Measurements from ENCODE around the gene WNT2B.
A peak's percentile ranks its signal among the peaks of the same experiment; 100 is the strongest.
"Not testable (repeated sequence)": the region's sequence is repeated elsewhere in the genome, so short reads cannot be mapped to it uniquely, and the experiment has no call there.

The WNT2B gene

DNA sequence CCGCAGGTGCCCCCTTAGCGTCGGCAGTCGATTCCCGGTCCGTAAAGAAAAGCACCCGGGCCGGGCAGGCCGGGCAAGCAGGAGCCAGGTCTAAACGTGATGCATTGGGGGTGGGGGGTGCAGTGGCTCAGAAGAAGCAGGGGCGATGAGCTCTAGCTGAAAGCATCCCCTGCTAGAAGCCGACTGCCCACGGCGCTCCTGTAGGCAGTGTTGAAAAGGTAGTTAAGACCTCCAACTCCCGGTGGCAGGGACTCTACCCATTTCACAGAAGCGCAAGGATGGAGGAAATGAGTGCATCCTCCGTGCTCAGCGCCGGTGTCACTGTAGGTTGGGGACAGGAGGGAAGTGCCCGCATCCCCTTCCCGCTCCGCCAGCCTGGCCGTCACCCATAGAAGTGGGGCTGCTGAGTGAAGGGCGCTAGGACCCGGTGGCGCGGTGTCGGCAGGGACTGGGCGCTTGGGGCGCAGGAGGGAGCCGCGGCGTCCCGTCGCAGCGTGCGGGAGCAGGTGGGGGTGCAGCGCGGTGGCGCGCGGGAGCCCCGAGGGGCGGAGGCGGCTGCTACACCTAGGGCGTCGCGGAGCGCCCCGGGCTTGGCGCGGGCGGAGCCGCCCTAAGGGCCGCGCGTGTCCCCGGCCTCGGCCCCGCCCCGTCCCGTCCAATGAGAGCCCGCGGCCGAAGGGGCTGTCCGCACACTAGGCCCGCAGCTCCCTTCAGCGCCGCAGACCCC is at the start of gene WNT2B:
Gene WNT2B, plus strand, starts transcription at position 688 of the 727 bp plus-strand sequence. CDS start 298 bp downstream, outside the sequence.
- DNase-seq, result peak in 1 of 2 experiments; percentile 17

- peak in 1 of 2 experiments; percentile 3 for DNase-seq
Measured at GRCh38 chr1:112460615-112461014, 48.1 kb upstream of the WNT2B start.

DNA sequence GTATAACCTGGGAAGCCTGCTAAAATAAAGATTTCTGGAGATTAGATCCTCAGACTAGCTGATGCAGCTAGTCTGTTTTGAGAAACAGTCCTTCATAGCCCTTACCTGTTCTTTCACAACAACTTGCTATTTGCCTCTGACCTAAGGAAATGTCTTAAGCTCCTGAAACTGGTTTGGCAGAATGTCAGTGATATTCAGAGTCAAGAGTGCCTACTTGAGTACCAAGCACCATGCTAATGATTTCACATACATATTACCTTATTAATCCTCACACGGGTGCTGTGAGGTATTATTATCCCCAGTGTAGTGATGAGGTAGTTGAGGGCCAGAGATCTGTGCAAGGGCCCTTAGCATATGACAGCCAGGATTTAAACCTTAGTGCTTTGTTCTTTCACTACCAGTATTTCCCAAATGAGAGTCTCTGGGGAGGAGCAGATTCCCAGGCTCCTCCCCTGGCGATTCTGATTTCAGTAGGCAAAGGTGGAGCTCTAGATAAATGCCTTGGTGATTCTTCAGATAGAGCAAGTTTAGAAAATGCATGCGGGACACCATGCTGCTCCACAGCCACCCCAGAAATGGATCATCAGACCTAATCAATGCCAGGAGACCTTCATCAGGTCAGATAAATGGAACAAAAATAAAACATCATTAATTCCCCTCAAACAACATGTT is 47.4 kb upstream of the WNT2B start:
- DNase-seq, result no peak

DNA sequence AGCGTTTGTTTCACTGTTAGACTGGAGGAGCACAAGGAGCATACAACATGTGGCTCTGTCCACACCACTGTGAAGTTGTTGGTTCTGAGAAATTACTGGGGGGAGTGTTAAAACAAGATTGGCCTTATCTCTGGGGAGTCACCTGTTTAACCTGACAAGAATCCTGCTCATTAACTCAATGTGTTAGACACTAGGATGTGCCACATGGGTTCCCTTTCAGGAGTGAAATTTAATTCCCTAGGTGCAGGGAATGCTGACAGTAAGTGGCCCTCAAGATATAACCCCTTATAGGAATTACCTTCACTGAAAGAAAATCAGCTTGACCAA is 45.8 kb upstream of the WNT2B start:
- DNase-seq, result no peak

DNA sequence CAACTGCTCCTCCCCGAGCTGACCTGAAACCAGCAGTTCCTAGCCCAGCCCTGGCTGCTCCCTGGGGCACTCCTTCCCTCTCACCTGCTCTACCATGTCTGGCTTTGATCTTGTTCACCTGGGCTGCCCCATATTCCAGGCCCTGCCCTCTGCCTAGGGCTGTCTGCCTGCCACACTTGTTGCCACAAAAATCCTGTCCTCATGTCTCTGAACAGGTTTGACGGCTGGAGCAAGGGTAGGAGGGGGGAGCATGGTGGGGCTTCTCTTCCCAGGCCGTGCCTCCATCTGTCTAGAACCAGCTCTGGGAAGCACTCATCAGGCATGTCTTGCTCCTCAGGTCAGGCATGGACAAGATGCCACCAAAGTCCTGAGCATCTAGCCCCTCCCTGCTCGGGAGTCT is 44.3 kb upstream of the WNT2B start:
- no peak for DNase-seq

DNA sequence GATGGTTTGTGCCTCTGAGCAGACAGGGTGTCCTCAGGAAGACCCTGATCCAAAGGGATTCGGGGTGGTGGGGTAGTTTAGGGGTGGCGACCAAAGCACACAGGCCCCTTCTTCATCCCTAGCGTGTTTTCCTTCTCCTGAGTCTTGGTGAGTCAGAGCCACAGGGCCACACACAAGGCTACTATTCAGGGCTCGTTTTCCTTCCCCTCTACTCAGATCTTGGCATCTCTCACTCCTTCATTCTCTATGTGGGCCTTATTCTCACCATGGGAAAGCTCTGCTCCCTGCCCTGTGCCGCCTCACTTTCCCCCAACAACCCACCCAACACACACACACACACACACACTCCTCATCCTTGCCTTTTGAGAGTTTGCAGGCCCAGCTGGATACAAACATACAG is 43.6 kb upstream of the WNT2B start:
- no peak for DNase-seq

GRCh38 chr1:112466078-112466660 is 42.6 kb upstream of the WNT2B start:
- peak; percentile 80 to 84 for DNase-seq

DNA sequence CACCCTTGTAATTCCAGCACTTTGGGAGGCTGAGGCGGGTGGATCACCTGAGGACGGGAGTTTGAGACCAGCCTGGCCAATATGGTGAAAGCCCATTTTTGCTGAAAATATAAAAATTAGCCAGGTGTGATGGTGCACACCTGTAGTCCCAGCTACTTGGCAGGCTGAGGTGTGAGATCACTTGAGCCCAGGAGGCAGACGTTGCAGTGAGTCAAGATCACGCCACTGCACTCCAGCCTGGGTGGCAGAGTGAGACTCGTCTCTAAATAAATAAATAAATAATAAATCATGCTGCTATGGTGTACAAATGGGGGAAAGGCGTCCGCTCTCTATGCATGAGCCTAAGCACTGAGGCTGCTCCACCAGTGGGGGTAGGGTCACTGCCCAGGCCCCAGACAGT is 38.4 kb upstream of the WNT2B start:
- DNase-seq, result not testable (repeated sequence)

DNA sequence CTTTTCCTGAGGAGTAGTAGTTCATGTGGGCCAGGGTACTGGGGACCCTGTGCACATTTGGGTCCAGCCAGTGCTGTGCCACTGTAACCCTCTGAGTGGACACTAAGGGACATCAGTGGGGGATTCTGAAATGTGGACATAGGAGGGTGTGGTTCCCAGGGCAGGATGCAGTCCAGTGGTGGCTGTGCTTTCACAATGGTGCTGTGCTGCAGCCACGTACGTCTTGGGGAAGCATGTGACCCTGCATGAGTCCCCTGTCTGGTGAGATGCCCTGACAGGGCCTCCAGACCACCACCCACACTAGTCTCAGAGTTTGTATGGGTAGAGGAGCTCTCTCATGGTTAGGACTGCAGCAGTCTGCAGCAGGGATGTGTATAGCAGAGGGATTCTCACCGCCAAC is 37.8 kb upstream of the WNT2B start:
- DNase-seq, result no peak

GRCh38 chr1:112472142-112472541 is 36.6 kb upstream of the WNT2B start:
- no peak for DNase-seq

DNA sequence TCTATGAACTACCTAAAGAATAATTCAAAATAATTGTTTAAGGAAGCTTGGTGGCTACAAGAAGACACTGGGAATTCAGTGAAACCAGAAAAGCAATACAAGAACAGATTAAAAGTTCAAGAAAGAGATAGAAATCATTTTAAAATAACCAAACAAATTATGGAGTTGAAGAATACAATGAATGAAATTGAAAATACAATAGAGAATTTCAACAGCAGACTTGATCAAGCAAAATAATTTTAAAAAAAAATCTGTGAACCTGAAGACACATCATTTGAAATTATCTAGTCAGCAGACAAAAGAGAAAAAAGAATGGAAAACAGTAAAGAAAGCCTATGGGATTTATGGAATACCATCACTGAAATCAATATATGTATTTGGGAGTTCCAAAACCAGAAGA is 31.2 kb upstream of the WNT2B start:
- no peak for DNase-seq

DNA sequence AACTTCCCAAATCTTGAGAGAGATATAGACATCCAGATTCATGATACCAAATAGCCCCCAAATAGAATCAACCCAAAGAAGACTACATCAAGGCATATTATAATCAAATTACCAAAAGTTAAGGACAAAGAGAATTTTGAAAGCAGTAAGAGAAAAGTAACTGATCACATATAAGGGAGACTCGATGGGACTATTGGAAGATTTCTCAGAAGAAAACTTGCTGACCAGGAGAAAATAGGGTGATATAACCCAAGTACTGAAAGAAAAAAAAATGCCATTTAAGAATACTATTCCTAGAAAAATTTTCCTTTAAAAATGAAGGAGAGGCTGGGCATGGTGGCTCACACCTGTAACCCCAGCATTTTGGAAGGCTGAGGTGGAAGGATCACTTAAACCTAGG is 30.5 kb upstream of the WNT2B start:
- no peak for DNase-seq

DNA sequence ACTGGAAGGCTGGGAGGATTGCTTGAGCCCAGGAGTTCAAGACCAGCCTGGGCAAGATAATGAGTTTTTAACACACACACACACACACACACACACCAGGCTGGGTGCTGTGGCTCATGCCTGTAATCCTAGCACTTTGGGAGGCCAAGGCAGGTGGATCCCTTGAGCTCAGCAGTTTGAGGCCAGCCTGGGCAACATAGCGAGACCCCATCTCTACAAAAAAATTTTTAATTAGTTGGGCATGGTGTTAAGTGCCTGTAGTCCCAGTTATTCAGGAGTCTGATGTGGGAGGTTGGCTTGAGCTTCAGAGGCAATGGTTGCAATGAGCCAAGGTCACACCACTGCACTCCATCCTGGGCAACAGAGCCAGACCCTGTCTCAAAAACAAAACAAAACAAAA is 22.7 kb upstream of the WNT2B start:
- not testable (repeated sequence) for DNase-seq

GRCh38 chr1:112487686-112488085 is 21.1 kb upstream of the WNT2B start:
- DNase-seq, result not testable (repeated sequence)

DNA sequence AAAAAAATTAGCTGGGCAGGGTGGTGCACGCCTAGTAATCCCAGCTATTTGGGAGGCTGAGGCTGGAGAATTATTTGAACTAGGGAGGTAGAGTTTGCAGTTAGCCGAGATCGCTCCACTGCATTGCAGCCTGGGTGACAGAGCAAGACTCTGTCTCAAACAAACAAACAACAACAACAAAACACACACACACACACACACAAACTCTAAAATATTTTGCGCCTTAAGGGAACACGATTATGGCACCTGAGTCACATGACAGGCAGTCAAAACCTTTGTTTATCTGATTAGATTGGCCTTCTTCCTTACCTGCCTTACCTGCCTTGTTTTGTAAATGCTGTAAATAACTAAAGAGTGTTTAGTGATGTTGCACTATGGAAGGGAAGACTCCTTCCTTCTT is 20.6 kb upstream of the WNT2B start:
- no peak for DNase-seq

DNA sequence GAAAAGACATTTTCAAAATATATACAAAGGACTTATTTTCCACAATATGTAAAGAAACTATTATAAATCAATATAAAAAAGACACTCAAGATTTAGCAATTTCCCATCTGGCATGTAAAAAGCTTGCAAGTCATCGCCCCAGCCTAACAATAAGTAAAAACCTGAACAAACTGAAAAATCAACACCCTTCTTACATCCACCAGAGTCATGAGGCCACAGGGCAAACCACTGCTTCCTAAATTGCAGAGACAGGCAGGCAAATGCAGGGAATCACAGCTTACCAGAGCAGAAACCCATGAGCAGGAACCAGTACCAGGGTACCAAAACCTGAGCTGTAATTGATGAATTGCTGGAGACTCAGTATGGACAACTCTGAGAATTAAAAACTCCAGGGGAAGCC is 16.7 kb upstream of the WNT2B start:
- no peak for DNase-seq

DNA sequence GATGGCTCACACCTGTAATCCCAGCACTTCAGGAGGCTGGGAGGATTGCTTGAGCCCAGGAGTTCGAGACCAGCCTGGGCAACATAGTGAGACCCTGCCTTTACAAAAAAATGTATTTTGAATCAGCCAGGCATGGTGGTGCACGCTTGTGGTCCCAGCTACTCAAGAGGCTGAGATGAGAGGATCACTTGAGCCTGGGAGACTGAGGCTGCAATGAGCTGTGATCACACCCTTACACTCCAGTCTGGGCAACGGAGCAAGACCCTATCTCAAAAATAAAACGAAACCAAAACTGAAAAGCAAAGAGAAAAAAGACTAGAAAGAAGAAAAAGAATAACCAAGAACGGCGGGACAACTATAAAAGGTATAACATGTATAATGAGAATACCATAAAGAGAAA is 15.4 kb upstream of the WNT2B start:
- DNase-seq, result no peak

DNA sequence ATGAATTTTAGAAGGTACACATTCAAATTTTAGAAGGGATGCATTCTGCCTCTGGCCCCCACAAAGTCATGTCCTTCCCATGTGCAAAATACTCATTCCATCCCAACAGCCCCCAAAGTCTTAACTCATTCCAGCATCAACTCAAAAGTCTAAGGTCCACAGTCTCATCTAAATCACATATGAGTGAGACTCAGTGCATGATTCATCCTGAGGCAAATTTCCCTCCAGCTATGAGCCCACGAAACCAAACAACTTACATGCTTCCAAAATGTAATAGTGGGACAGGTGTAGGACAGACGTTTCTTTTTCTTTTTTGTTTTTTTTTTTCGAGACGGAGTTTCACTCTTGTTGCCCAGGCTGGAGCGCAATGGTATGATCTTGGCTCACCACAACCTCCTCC is 12.5 kb upstream of the WNT2B start:
- DNase-seq, result no peak

- DNase-seq, result peak; percentile 11 to 53
Measured at GRCh38 chr1:112501810-112502641, 6.7 kb upstream of the WNT2B start.

DNA sequence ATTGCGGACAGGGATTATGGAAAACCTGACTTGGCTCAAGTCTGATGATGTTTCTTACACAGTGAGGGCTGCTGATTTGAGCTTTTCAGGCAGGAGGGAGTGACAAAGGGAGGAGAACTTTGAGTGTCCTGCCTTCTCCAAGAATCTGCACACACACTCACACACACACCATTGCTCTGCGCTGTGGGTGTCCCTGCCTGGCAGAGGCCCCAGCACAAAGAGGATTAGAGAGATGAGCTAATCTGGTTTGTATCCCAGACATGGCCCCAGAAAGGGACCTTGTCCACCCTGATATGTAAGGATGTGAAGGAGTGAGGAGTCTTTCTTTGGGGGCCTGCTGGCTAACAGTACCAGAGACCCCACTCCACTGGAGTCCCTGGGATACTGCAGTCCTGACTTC is 5.9 kb upstream of the WNT2B start:
- no peak for DNase-seq

DNA sequence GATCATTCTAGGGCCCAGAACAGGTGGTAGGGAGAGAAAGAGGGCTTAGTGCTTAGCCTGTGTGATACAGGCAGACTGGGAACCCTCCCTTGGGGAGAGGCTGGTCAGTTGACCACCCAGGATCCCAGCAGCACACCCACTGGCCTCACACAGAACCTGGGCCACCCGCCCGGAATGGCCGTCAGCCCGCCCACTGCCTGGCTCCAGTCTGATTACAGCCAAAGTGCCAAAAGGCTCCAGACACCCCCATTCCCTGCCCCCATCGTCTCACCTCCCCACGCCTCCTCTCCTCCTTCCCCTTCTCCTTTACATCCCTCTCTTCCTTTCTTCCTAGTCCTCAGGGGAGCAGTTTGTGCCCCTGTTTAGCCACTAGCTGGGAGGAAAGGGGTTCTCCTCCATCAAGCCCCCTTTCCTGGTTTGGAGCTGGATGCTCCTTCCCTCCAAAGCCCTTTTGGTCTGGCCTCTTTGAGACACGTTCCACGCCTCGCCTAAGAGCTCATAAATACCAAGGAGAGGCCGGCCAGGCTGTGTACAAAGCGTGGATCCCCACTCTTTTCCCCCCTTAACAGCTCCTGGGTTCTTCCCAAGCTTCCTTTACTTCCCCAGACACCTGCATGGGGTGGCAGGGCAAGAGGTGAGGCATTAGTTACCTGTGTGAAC is 4.6 kb upstream of the WNT2B start:
- no peak for DNase-seq

- DNase-seq, result no peak
Measured at GRCh38 chr1:112504661-112505399, 3.9 kb upstream of the WNT2B start.

All from NCI-H2081 (cell line).